HG03066 (cell line): ENCODE data around the gene MBD2.

ENCODE experiments used
- ATAC-seq: cut with Tn5 transposase; IDR thresholded peaks from one replicate; pipeline ENCODE4 v1.9.1; 2021; ENCODE audit warnings: low read depth; ENCODE audit not compliant: unreplicated experiment

Gene MBD2

DNA sequence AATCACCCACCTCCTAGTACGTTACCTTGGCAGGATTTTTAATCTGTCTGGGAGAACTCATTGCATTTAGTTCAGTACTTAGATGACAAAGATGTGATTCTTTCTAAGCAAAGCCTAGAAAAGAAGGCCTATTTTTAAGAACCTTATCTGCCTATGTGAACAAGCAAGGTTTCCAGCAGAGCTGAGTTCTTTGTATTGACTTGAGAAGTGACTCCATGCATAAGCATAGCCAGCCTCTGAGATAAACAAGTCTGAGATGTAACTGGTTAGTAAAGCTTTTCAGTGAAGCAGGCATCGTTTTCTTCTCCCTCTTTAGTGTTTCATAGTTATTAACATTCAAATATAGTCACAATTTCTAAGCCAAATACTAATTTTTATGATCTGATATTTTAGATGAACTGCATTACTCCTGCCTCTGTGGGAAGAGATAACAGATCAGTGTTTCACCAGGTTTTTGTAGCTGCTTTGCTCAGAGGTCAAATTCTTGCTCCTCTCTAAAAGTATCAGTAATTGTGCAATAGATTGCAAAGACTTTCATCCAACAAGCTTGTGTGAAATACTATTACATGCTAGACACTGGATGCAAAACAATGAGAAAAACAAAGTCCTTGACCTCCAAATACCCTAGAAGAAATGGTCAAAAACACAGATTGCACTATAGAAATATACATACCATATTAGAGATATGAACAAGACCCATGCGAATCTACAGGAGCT is 107.8 kb downstream of the MBD2 start:
- ATAC-seq = no peak

DNA sequence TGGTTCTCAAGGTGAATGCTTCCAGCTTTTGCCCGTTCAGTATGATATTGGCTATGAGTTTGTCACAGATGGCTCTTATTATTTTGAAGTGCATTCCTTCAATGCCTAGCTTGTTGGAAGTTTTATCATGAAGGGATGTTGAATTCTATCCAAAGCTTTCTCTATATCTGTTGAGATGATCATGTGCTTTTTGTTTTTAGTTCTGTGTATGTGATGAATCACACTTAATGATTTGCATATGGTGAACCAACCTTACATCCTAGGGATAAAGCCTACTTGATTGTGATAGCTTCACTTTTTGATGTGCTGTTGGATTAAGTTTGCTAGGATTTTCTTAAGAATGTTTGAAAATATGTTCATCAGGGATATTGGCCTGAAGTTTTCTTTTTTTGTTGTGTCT is 112.1 kb downstream of the MBD2 start:
- no peak for ATAC-seq

DNA sequence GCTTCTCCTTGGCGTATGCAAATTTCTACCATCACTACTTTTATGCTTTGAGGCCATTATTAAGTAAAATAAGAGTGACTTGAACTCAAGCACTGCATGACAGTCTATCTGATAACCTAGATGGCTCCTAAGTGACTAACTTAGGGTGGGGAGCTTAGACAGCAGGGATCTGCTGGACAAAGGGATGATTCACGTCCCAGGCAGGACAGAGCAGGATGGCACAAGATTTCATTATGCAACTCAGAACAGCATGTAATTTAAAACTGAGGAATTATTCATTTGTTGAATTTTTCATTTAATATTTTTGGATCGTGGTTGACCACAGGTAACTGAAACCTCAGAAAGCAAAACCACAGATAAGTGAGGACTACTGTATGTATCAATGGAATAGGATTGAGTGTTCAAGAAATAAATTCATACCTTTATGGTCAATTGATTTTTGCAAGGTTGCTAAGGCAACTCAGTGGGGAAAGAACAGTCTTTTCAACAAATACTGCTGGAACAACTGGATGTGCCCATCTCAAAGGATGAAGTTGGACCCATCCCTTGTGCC is 115.3 kb downstream of the MBD2 start:
- no peak for ATAC-seq

DNA sequence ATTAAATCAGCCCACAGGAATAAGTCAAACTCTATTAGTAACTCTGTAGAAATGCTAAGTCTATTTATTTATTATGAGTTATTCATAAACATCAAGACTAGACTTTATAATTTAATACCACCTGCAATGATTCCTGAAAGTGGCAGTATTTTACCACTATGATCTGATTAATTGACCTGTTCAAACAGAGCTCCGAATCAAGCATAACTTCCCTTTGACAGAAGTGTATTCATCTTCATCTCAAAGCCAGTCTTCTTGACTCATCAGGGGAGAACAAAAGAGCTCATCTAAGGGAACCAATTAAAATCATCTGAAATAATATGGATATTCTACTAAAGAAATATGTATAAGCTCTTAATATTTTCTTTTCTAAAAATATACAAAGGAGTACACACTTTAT is 122.3 kb downstream of the MBD2 start:
- no peak for ATAC-seq
